RWPE1 (cell line): ENCODE measurements around the gene TPD52L2.

Experiments
- CTCF ChIA-PET: fragments of 350-600 bp; sonication (Branson Sonifier 250); formaldehyde crosslinking; extraction: SDS; loops from one replicate; lab custom pipeline; 2021; lab: Yijun Ruan, JAX
- POLR2A ChIA-PET: fragments of 400-600 bp; formaldehyde crosslinking; extraction: SDS; loops from one replicate; lab custom pipeline; 2020; ENCODE audit warnings: antibody characterized with exemption; ENCODE audit not compliant: low non-redundant PET; lab: Yijun Ruan, JAX
- DNase-seq: peaks from one replicate; pipeline ENCODE4 v3.0.0; 2012; ENCODE audit warnings: low spot score
- H3K27ac ChIP-seq: fragments of 450-650 bp; 2 replicates; pipeline ENCODE4 v1.5.1; 2017
- CTCF ChIP-seq: fragments of 450-650 bp; conservative IDR thresholded peaks from 2 replicates; pipeline ENCODE4 v1.5.1; 2017; ENCODE audit warnings: low read depth, mild to moderate bottlenecking

TPD52L2 gene

GRCh38 chr20:63839620-63840019 is 25.4 kb upstream of the TPD52L2 start:
- TF ChIP-seq CTCF, result no peak
- no peak for DNase-seq
- H3K27ac ChIP-seq, result no peak overlapping the region
- ChIA-PET POLR2A (no interaction called here), CTCF (interaction anchor here (0.7 kb wide), 1 partner anchor 792 kb away, joined by 4 read pairs; no protein-coding TSS in a partner anchor)

GRCh38 chr20:63840405-63840828 is 24.7 kb upstream of the TPD52L2 start:
- no peak for DNase-seq
- CTCF ChIA-PET, result interaction anchor here (0.7 kb wide), 1 partner anchor 793 kb away, joined by 4 read pairs; no protein-coding TSS in a partner anchor
- H3K27ac ChIP-seq, result no peak overlapping the region
- TF ChIP-seq CTCF, result no peak
- POLR2A ChIA-PET, result no interaction called here

GRCh38 chr20:63842258-63842657 is 22.8 kb upstream of the TPD52L2 start:
- H3K27ac ChIP-seq, result no peak overlapping the region
- ChIA-PET POLR2A (no interaction called here), CTCF (interaction anchor here (0.9 to 1.0 kb wide), 3 partner anchors 33 to 68 kb away, joined by 3 to 5 read pairs (median 4); no protein-coding TSS in a partner anchor)
- TF ChIP-seq CTCF, result no peak
- DNase-seq, result no peak

GRCh38 chr20:63843222-63843621 is 21.8 kb upstream of the TPD52L2 start:
- ChIA-PET POLR2A (no interaction called here), CTCF (interaction anchor here (1.0 kb wide), 2 partner anchors 57 to 69 kb away, joined by 3 to 4 read pairs; no protein-coding TSS in a partner anchor)
- H3K27ac ChIP-seq, result no peak overlapping the region
- no peak for DNase-seq
- no peak for TF ChIP-seq CTCF

GRCh38 chr20:63843778-63844177 is 21.3 kb upstream of the TPD52L2 start:
- ChIA-PET CTCF (no interaction called here), POLR2A (no interaction called here)
- no peak for DNase-seq
- no peak overlapping the region for H3K27ac ChIP-seq
- no peak for TF ChIP-seq CTCF

- DNase-seq, result no peak
- TF ChIP-seq CTCF, result no peak
- ChIA-PET CTCF (no interaction called here), POLR2A (no interaction called here)
- no peak overlapping the region for H3K27ac ChIP-seq
These were observed 20.5 kb upstream of the TPD52L2 start for GRCh38 chr20:63844511-63844991.
